CD4-positive, alpha-beta T cell (primary cell): Measurements from ENCODE around the gene HHAT. TPM values are rescaled to one million over a fixed set of nuclear protein-coding genes. Genes with fewer than 3 reads are reported as not detected.

Experiments used
- ATAC-seq: fragments of 200-7000 bp; cut with Tn5 transposase; one replicate; pipeline ENCODE4 v1.10.0; 2022; ENCODE audit warnings: mild to moderate bottlenecking; ENCODE audit not compliant: poor library complexity
- CTCF ChIA-PET: fragments of 350-600 bp; sonication (Branson Sonifier 250); formaldehyde crosslinking; loops from one replicate; lab custom pipeline; 2021; ENCODE audit warnings: antibody characterized with exemption, inconsistent platforms; lab: Charles Lee
- POLR2A ChIA-PET: fragments of 350-600 bp; sonication (Branson Sonifier 250); formaldehyde crosslinking; loops from one replicate; lab custom pipeline; 2021; ENCODE audit warnings: antibody characterized with exemption, inconsistent platforms; lab: Charles Lee
- DNase-seq, 14 experiments: peaks; one replicate each; pipeline ENCODE4 v3.0.0-alpha.2; 2013 to 2020; ENCODE audit warnings: mixed read lengths in 2 of 14
- H3K27ac ChIP-seq, 2 donors: one replicate each; pipeline versions ENCODE4 v1.5.1 to v1.7.0; 2013; ENCODE audit warnings: low read length in 2 of 2, low read depth in 1 of 2, mild to moderate bottlenecking in 1 of 2
- H3K27me3 ChIP-seq, 2 experiments: 1 replicate in 1 of 2; 2 replicates in 1 of 2; pipeline versions ENCODE4 v1.6.1 to v1.7.0; 2013; ENCODE audit warnings: low read length in 2 of 2, control low read depth in 1 of 2, mild to moderate bottlenecking in 1 of 2, moderate library complexity in 1 of 2; ENCODE audit not compliant: insufficient read depth in 2 of 2, control insufficient read depth in 1 of 2
- H3K36me3 ChIP-seq: one replicate; pipeline ENCODE4 v1.6.1; 2013; ENCODE audit warnings: low read length, control low read depth; ENCODE audit not compliant: insufficient read depth
- H3K4me1 ChIP-seq: one replicate; pipeline ENCODE4 v1.6.1; 2013; ENCODE audit warnings: low read length, control low read depth; ENCODE audit not compliant: insufficient read depth
- H3K4me3 ChIP-seq: one replicate; pipeline ENCODE4 v1.5.1; 2013; ENCODE audit warnings: mild to moderate bottlenecking, low read length, moderate library complexity
- H3K9me3 ChIP-seq, 2 experiments: 1 replicate in 1 of 2; 2 replicates in 1 of 2; pipeline versions ENCODE4 v1.6.1 to v1.7.0; 2013; ENCODE audit warnings: low read length in 2 of 2, mild to moderate bottlenecking in 2 of 2, control low read depth in 1 of 2, moderate library complexity in 1 of 2; ENCODE audit not compliant: control insufficient read depth in 1 of 2, insufficient read depth in 1 of 2
- H3K27ac Mint-ChIP-seq: one replicate; pipeline ENCODE4 v1.8.0; 2020; ENCODE audit warnings: mixed read lengths
- H3K27me3 Mint-ChIP-seq: one replicate; pipeline ENCODE4 v1.8.0; 2021; ENCODE audit warnings: mixed read lengths
- H3K36me3 Mint-ChIP-seq: one replicate; pipeline ENCODE4 v1.8.0; 2021; ENCODE audit warnings: low read depth, mixed read lengths
- H3K4me1 Mint-ChIP-seq: one replicate; pipeline ENCODE4 v1.8.0; 2021; ENCODE audit warnings: low read depth, mixed read lengths
- H3K4me3 Mint-ChIP-seq: one replicate; pipeline ENCODE4 v1.8.0; 2020; ENCODE audit warnings: mild to moderate bottlenecking, mixed read lengths
- H3K9me3 Mint-ChIP-seq: one replicate; pipeline ENCODE4 v1.8.0; 2020; ENCODE audit warnings: mixed read lengths
- intact Hi-C, 2 experiments: fragments of 100-400 bp; cut with DNase I in 1 of 2; cut with micrococcal nuclease in 1 of 2; formaldehyde crosslinking; loops; one replicate each; pipeline versions ENCODE4 v1.15.1 to v1.9.0; 2023 to 2025; cut with DNase I, micrococcal nuclease
- total RNA-seq, 174 experiments: library from RNA in 2 of 174; stranded (reverse) in 2 of 174; gene quantifications; one replicate each; pipeline ENCODE4 v1.2.3 and lab custom pipeline; 2021 to 2026
- TF ChIP-seq, protein P1 (sequence below): fragments of 200-600 bp; IDR thresholded peaks from one replicate; pipeline ENCODE4 v1.8.0; 2022; ENCODE audit warnings: antibody characterized with exemption, mild to moderate bottlenecking

Gene HHAT
- total RNA-seq, 2 experiments from 2014 or later, result 3.1 to 3.3 TPM

GRCh38 chr1:210554382-210554781 is 225.7 kb downstream of the HHAT start:
- no peaks in the 10 kb centered on the region for H3K36me3 Mint-ChIP-seq

DNA sequence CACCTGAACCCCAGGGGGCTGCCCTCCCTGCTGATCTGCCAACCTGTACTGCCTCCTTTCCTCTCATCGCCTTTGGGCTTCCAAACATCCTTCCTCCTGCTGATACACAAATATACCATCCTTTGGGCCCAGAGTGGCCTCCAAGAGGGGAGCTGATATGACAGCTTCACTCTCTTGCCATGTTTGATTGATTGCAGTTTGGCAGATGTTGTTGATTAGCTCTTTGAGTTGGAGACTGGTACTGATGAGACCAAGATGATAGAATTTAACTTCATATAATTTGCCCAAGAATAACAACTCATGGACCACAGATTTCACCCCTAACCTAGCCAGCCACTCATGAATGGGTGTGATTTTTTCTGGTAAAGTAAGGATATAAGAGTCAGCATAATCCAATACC is 227.8 kb downstream of the HHAT start:
- no peaks in the 10 kb centered on the region for H3K36me3 Mint-ChIP-seq
- no peak overlapping the region for H3K27ac Mint-ChIP-seq
- Histone ChIP-seq H3K27me3 (no peaks in the 10 kb centered on the region), H3K36me3 (no peaks in the 10 kb centered on the region), H3K4me1 (no peaks in the 10 kb centered on the region), H3K4me3 (no peak overlapping the region), H3K9me3 (no peaks in the 10 kb centered on the region), H3K27ac (no peak overlapping the region)
- ChIA-PET CTCF (no interaction called here), POLR2A (no interaction called here)
- no peaks in the 10 kb centered on the region for H3K27me3 Mint-ChIP-seq
- intact Hi-C loops, result no loop called here
- TF ChIP-seq, protein P1, sequence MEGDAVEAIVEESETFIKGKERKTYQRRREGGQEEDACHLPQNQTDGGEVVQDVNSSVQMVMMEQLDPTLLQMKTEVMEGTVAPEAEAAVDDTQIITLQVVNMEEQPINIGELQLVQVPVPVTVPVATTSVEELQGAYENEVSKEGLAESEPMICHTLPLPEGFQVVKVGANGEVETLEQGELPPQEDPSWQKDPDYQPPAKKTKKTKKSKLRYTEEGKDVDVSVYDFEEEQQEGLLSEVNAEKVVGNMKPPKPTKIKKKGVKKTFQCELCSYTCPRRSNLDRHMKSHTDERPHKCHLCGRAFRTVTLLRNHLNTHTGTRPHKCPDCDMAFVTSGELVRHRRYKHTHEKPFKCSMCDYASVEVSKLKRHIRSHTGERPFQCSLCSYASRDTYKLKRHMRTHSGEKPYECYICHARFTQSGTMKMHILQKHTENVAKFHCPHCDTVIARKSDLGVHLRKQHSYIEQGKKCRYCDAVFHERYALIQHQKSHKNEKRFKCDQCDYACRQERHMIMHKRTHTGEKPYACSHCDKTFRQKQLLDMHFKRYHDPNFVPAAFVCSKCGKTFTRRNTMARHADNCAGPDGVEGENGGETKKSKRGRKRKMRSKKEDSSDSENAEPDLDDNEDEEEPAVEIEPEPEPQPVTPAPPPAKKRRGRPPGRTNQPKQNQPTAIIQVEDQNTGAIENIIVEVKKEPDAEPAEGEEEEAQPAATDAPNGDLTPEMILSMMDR, result no peak
- H3K4me3 Mint-ChIP-seq, result no peak overlapping the region
- DNase-seq (no peak), ATAC-seq (no peak)
- no peaks in the 10 kb centered on the region for H3K4me1 Mint-ChIP-seq
- H3K9me3 Mint-ChIP-seq, result no peaks in the 10 kb centered on the region

More at GRCh38 chr1:210554382-210554781, 225.7 kb downstream of the HHAT start:
- ChIA-PET POLR2A (no interaction called here), CTCF (no interaction called here)
- Histone ChIP-seq H3K4me1 (no peaks in the 10 kb centered on the region), H3K36me3 (no peaks in the 10 kb centered on the region), H3K27me3 (no peaks in the 10 kb centered on the region), H3K9me3 (no peaks in the 10 kb centered on the region), H3K4me3 (no peak overlapping the region), H3K27ac (no peak overlapping the region)
- H3K27me3 Mint-ChIP-seq, result no peaks in the 10 kb centered on the region
- DNase-seq, result no peak
- intact Hi-C loops, result no loop called here
- H3K9me3 Mint-ChIP-seq, result no peaks in the 10 kb centered on the region
- no peak for ATAC-seq
- TF ChIP-seq, protein P1, result no peak
- no peaks in the 10 kb centered on the region for H3K4me1 Mint-ChIP-seq
- H3K27ac Mint-ChIP-seq, result no peak overlapping the region
- H3K4me3 Mint-ChIP-seq, result no peak overlapping the region

GRCh38 chr1:210557426-210558077 is 228.8 kb downstream of the HHAT start:
- H3K4me3 ChIP-seq, result no peak overlapping the region
- H3K27ac ChIP-seq, result no peak overlapping the region
- Mint-ChIP-seq H3K36me3 (no peaks in the 10 kb centered on the region), H3K4me1 (no peaks in the 10 kb centered on the region), H3K27me3 (no peaks in the 10 kb centered on the region), H3K4me3 (no peak overlapping the region), H3K9me3 (no peaks in the 10 kb centered on the region), H3K27ac (no peak overlapping the region)
- ATAC-seq (no peak), DNase-seq (no peak)
- TF ChIP-seq, protein P1, result no peak
- CTCF ChIA-PET, result no interaction called here
- no peaks in the 10 kb centered on the region for H3K36me3 ChIP-seq
- no peaks in the 10 kb centered on the region for H3K9me3 ChIP-seq
- intact Hi-C loops, result no loop called here
- no peaks in the 10 kb centered on the region for H3K27me3 ChIP-seq
- H3K4me1 ChIP-seq, result no peaks in the 10 kb centered on the region
- POLR2A ChIA-PET, result no interaction called here
